Hematopoietic multipotent progenitor cell treated with erythropoietin and hydrocortisone succinate and interleukin-3 and kit ligand, for 8 days (in vitro differentiated cells): Measurements from ENCODE around the gene DNAJC3.
A peak's percentile ranks its signal among the peaks of the same experiment; 100 is the strongest.
"Not testable (repeated sequence)": the region's sequence is repeated elsewhere in the genome, so short reads cannot be mapped to it uniquely, and the experiment has no call there.

ENCODE experiments used
- DNase-seq: peaks from one replicate; pipeline ENCODE4 v3.0.0-alpha.2; 2015

The DNAJC3 gene

DNA sequence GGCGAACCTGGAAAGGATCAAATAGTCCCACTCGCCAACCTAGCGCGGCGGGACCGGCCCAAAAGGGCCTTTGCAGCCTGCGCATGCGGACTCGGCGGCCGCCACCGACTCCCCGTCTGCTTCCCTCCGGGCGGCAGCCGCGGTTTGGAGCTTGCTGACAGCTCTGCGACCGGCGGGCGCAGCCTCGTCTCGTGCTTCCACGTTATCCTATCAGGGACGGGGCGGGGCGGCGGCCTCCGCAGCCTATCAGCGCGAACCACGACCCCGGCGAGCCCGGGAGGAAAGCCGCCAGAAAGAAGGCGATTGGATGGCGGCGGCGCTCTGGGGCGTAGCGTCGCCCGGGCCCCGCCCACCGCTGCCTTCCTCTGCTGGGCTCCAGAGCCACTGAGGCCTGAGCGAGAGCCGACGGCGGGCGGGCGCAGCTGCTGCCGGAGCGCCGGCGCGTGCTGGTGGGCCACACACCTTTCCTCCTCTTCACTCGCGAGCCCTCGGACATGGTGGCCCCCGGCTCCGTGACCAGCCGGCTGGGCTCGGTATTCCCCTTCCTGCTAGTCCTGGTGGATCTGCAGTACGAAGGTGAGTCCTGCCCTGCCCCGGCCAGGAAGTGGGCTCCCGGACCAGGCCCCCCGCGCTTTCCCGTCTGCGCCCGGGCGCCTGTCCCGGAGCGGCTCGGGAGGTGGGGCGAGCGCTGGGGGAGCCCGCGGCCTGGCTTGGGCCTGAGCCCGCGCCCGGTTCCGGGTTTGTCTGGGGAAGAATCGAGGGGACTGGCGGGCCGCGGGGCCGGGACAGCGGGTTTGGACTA lies at the start of gene DNAJC3:
Gene DNAJC3 (plus strand): TSS at position 378 of the 802 bp plus-strand sequence. CDS start 117 bp downstream, at position 495.
- peak; percentile 95 for DNase-seq

- DNase-seq = no peak
Observed at GRCh38 chr13:95627590-95627989, 49.3 kb upstream of the DNAJC3 start.

DNA sequence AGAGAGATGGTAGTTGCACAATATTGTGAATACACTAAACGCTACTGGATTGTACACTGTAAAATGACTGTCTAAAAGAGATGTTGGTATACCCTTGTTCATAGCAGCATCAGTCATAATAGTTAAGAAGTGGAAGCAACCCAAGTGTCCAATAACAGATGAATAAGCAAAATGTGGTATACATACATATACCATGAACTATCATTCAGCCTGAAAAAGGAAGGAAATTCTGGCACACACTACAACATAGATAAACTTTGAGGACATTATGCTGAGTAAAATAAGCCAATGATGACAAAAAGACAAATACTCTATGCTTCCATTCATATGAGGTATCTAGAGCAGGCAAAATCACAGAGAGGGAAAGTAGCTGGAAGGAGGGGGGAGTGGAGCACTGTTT lies 48.5 kb upstream of the DNAJC3 start:
- no peak for DNase-seq

GRCh38 chr13:95629071-95629470 lies 47.9 kb upstream of the DNAJC3 start:
- no peak for DNase-seq

DNA sequence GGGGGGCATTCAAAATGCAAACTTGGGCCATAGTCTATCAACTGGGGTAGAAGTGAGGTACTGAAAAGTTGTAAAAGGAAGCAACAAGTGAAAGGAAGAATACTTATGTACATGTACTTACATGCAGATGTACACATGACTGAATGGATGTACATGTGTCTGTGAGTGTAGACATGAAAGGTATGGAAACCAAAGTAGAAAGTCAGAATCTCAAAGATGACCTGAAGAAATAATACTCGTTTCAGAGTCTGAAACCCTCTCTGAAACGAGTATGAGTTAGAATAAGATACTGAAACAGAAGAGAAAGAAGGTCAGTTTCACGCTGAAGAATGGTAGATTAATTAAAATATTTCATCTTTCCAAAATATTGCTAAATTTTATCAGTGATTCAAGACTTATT lies 46.3 kb upstream of the DNAJC3 start:
- no peak for DNase-seq

GRCh38 chr13:95636853-95637252 lies 40.1 kb upstream of the DNAJC3 start:
- DNase-seq = no peak

DNA sequence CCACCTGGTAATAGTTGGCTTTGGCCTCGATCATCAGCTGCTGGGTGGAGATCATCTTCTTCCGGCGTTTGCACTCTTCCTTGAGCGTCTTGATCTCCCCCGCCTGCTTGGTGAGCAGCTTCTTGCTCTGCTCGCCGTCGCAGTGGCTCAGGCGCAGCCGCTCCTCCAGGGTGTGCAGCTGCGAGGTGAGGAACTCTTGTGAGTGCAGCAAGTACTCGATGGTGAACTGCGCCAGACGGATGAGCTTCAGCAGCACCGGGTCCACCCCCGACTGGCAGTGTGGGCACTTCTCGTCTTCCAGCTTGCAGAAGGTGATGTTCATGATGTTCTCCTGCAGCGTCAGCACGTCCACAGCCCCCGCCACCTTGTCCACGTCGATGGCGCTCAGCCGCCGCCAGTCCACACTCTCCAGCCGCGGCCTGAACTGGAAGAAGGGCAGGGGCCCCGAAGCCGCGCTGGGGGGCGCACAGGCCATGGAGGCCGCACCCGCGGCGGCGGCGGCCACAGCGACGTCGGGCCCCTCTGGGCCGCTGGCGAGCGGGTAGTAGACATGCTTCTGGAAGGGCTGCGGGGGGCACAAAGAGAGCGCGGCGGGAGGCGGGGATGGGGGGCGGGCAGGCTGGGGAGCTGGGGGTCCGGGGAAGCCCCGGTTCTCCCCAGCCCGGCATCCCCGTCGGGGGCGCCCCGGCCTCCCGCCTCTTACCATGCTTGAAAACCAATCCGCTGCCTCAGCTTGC lies 35.5 kb upstream of the DNAJC3 start:
- no peak for DNase-seq

GRCh38 chr13:95642028-95642621 lies 34.8 kb upstream of the DNAJC3 start:
- no peak for DNase-seq

GRCh38 chr13:95642999-95643398 lies 33.9 kb upstream of the DNAJC3 start:
- no peak for DNase-seq

DNA sequence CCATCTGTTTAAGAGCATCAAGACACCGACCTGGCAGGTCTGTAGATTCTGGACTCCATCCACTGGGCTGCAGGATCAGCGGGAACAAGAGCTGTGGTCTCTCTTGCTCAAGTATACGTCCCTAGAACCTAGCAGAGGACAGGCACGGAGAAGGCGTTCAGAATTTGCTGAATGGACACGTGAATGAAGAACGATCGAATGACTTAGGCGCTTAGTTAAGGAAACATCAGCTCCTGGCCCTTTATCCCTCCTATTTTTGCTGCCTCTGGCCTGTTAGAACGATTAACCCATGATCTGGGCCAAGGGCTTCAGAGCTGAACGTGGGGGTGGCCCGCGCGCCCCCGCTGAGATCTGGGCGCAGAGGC lies 33.4 kb upstream of the DNAJC3 start:
- DNase-seq = no peak

DNA sequence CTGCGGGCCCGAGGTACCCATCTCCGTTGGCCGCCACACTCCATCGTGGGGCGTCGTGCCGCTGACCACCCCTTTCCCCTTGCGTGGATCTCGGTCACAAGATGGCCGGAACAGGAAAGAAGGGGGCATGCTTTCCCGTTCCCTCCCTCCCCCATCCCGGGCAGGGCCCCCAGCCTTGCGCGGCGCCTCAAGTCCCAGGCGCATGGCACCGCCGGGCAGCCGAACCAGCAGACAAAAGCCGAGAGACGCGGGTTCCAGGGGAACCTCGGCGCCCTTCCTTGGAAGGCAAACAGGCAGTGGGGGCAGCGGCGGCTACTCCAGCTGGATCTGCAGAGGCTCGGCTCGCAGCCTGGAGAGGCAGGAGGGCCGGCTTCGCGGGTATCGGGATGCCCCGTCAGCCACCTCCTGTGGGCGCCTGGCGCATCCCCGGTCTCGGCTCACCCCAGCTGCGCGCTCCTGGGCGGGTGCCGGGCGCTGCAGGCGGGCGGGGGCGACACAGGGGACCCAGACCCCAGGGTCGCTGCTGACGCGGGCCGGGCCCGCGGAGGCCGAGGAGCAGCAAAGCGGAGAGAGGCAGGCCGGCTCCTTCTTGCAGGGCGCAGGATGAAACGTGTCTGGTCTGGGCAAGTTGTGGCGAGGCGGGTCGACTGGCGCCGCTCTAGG lies 32.9 kb upstream of the DNAJC3 start:
- no peak for DNase-seq

DNA sequence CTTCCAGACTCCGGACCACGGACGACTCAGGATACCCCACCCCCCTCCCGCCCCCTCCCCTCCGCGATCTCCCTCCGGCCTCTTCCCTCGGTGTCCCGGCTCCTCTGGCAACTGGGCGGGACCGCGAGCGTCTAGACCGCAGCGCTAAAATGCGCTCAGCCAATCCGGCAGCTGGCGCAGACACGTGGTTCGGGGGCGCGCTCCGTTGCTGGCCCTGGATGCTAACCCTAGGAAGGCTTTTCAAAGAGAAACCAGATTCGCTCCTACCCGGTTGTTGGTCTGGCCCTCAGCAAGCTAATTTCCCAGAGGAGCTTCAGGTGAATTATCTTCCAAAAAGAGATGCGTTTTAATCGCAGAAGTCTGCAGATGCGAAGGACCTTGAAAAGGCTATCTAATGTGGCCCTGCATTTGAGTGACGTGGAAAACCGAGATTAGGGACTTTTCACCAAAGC lies 32.3 kb upstream of the DNAJC3 start, which contains the start of gene DZIP1:
Gene DZIP1 (minus strand): TSS at position 106 of the 452 bp plus-strand sequence. CDS start 2,677 bp downstream, outside the sequence.
- no peak for DNase-seq

DNA sequence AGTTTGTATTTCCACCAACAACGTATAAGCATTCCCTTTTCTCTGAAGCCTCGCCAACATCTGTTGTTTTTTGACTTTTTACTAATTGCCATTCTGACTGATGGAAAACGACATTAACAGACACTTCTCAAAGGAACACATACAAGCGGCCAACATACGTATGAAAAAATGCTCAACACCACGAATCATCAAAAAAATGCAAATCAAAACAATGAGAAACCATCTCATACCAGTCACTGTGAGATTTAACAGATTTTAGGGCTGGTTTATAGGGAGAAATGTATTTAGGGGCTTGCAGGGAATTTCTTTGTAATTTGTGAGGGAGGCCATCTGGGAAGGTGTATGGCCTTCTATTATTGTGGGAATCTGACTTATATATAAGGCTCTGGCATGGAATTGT lies 29.6 kb upstream of the DNAJC3 start:
- DNase-seq = no peak

- DNase-seq = no peak
Observed at GRCh38 chr13:95650696-95651095, 26.2 kb upstream of the DNAJC3 start.

- DNase-seq = no peak
Observed at GRCh38 chr13:95652244-95652764, 24.6 kb upstream of the DNAJC3 start.

- DNase-seq = no peak
Observed at GRCh38 chr13:95652821-95653220, 24.1 kb upstream of the DNAJC3 start.

- DNase-seq = no peak
Observed at GRCh38 chr13:95656386-95657015, 20.4 kb upstream of the DNAJC3 start.

DNA sequence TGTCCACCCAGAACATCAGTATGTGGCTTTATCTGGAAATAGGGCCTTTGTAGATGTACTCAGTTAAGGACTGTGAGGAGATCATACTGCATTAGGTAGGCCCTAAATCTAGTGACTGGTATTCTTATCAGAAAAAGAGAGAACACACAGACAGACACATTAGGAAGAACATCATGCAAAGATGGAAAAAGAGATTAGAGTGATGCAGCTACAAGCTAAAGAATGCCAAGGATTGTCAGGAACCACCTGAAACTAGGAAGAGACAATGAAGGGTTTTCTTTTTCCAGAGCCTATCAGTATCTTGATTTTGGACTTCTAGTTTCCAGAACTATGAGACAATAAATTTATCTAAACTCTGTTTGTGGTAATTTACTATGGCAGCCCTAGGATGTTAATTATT lies 17.4 kb upstream of the DNAJC3 start:
- DNase-seq = no peak

DNA sequence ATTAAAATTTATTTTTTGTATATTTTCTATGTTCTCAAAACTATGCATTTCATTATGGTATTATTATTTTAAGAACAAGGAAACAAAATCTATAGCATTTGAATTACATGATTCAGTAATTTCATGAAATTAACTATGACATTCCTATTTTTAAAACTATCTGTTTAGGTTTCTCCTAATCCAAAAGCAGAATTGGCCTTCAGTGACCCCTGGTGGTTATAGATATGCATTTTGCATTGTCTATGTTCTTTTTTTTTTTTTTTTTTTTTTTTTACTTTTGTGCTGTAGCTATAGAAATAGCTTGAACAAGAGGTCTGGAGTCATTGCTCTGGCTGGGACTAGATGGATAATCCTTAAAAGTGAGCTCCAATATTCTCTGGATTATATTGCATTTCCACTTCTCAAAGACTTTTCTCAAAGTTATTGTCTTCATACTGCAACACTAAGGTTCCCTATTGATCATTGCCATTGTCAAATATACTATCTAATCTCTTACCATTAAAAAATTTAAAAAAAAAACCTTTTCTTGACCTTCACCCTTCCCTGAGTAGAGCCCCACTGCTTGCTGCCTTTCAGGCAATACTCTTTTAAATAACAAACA lies 15.9 kb upstream of the DNAJC3 start:
- peak; percentile 78 for DNase-seq

- DNase-seq = not testable (repeated sequence)
Observed at GRCh38 chr13:95667235-95667634, 9.7 kb upstream of the DNAJC3 start.

DNA sequence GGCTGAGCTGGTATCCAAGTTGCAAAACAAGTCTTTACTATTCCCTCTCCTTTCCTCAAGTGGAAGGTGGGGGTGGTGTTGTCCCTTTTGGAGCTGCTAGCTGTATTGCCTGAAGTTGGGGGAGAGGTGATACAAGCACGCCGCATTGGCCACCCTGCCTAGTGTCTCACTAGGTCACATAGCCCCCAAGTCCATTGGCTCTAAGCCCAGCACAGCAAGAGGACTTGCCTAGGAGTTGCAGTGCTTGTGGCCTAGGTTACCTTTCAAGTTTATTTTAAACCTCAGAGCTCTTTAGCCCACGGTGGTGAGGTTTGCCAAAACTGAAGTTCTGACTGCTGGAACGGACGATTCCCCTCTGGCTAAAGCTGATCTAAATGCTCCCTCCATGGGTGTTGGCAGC lies 5.3 kb upstream of the DNAJC3 start:
- DNase-seq = no peak
